ENCODE results near the gene NDUFB4. TPM values are rescaled to one million over a fixed set of nuclear protein-coding genes. Genes with fewer than 3 reads are reported as not detected.

NDUFB4 gene
- total and polyA plus RNA-seq, 8 donors = 43.0 to 153 (median 52.8) TPM

DNA sequence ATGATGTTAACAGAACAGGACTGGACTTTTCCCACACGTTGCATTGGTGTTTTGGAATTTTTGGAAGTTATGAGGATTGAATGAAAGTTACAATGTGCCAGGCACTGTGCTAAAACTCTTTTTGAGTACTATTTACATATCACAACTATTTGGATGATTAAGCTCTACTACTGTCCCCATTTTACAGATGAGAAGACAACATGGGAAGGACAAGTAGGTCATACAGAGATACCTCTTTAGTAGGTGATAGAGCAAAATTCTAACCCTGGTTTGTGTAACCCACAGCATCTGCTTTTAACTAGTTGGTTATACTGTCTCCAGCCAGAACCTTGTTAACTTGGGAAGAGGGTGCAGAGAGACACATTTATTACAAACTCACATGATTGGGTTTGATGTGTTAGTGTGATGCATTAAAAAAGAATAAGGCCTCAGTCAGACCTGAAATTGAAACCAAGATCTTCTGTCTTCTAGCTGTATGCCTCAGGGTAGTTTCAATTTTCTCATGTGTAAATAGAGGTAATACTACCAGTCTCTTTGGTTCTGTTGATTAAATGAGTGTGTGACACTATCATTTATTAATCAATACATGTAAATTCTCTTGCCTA lies 1.4 kb downstream of the NDUFB4 start:
- Histone ChIP-seq H3K4me3 (peak overlapping the region in 3 of 4 donors; percentile 51 to 76 (median 70)), H3K4me1 (peaks cover 8 to 33% (median 23%) of the 10 kb centered on the region in 3 donors), H3K36me3 (peaks cover 0 to 14% (median 0%) of the 10 kb centered on the region in 3 donors), H3K27me3 (no peaks in the 10 kb centered on the region), H3K9me3 (no peaks in the 10 kb centered on the region), H3K27ac (peak overlapping the region in 1 of 4 donors; percentile 85)
- intact Hi-C loops (cut with DNase I) = no loop called here
- DNase-seq = no peak
- no peak for ATAC-seq
- TF ChIP-seq, protein P1, sequence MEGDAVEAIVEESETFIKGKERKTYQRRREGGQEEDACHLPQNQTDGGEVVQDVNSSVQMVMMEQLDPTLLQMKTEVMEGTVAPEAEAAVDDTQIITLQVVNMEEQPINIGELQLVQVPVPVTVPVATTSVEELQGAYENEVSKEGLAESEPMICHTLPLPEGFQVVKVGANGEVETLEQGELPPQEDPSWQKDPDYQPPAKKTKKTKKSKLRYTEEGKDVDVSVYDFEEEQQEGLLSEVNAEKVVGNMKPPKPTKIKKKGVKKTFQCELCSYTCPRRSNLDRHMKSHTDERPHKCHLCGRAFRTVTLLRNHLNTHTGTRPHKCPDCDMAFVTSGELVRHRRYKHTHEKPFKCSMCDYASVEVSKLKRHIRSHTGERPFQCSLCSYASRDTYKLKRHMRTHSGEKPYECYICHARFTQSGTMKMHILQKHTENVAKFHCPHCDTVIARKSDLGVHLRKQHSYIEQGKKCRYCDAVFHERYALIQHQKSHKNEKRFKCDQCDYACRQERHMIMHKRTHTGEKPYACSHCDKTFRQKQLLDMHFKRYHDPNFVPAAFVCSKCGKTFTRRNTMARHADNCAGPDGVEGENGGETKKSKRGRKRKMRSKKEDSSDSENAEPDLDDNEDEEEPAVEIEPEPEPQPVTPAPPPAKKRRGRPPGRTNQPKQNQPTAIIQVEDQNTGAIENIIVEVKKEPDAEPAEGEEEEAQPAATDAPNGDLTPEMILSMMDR (IDR thresholded peaks at IDR 0.05) = no peak
- 8 to 17% methylated on average over 1 of the region's 1 CpG for WGBS, 2 donors
- FAIRE-seq = no peak

DNA sequence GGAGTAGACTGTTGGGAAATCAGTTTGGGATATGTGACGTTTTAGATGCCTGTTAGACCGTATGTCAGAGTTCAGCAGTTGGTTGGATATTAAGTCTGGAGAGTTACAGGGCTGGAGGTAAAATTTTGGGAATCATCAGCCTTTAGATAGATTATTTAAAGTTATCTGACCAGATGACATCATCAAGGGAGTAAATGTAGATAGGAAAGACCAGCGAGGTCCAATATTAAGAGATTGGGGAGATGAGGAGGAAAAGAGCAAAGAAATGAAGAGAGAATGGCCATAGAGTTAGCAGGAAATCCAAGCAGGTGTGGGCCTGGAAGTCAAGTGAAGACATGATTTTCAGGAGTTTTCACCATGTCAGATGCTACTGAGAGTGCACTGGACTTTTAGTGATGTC lies 3.1 kb downstream of the NDUFB4 start:
- FAIRE-seq = no peak
- TF ChIP-seq, protein P1 (IDR thresholded peaks at IDR 0.05) = no peak
- Histone ChIP-seq H3K4me1 (peaks cover 8 to 33% (median 23%) of the 10 kb centered on the region in 3 donors), H3K36me3 (peaks cover 0 to 14% (median 0%) of the 10 kb centered on the region in 3 donors), H3K27ac (no peak overlapping the region), H3K27me3 (no peaks in the 10 kb centered on the region), H3K4me3 (no peak overlapping the region), H3K9me3 (no peaks in the 10 kb centered on the region)
- DNase-seq = no peak
- no peak for ATAC-seq
- intact Hi-C loops (cut with DNase I) = no loop called here
- 49 to 68% methylated on average over 3 of the region's 3 CpGs for WGBS, 2 donors

DNA sequence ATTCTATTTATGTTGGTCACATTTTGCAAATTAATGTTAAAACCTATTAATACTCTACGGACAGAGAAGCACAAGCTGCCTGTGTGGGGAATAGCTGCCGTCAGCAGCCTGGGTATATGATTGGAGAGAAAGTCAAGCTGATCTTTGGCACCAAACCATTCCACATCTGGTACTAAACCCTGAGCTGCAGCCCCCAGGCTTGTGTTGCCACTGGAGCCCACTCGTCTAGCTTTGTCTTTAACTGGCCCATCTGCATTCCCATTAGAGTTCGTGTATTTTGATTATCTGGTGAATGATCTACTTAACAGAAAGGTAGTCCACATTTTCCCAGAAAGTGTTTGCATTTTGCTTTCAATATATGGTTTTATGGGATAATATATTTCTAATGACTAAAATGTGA lies 5.4 kb downstream of the NDUFB4 start:
- 58 to 64% methylated on average over 4 of the region's 4 CpGs for WGBS, 2 donors
- FAIRE-seq (no peak), DNase-seq (no peak), ATAC-seq (no peak)
- Histone ChIP-seq H3K9me3 (no peaks in the 10 kb centered on the region), H3K27me3 (no peaks in the 10 kb centered on the region), H3K36me3 (peaks cover 0 to 14% (median 0%) of the 10 kb centered on the region in 3 donors), H3K27ac (no peak overlapping the region), H3K4me1 (peaks cover 8 to 29% (median 17%) of the 10 kb centered on the region in 3 donors), H3K4me3 (no peak overlapping the region)
- intact Hi-C loops (cut with DNase I) = no loop called here
- TF ChIP-seq, protein P1 (IDR thresholded peaks at IDR 0.05) = no peak

DNA sequence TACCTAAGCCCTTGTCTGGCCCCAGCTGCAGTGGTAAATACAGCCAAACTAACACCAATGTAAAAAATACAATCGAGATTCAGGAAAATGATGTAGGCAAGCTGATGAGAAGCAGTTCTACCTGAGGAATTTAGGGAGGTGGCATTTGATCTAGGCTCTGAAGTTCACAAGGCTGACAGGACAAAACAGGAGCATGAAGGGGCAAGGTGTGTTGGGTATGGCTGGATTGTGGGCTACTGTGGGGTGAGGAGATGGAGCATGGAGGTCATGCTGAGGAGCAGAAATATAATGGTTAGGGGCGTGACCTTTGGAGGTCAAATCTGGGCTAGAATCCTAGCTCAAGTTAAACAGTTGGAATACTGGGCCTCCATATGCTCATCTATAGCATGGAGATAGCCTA lies 6.5 kb downstream of the NDUFB4 start:
- DNase-seq = no peak
- H3K27ac ChIP-seq = no peak overlapping the region
- peaks cover 5 to 22% (median 11%) of the 10 kb centered on the region in 3 donors for H3K4me1 ChIP-seq
- ATAC-seq = no peak
- no peak overlapping the region for H3K4me3 ChIP-seq
- TF ChIP-seq, protein P1 (IDR thresholded peaks at IDR 0.05) = no peak
- H3K36me3 ChIP-seq = peaks cover 0 to 14% (median 0%) of the 10 kb centered on the region in 3 donors
- 91 to 95% methylated on average over 2 of the region's 2 CpGs for WGBS, 2 donors
- H3K27me3 ChIP-seq = no peaks in the 10 kb centered on the region
- H3K9me3 ChIP-seq = no peaks in the 10 kb centered on the region
- FAIRE-seq = no peak
- intact Hi-C loops (cut with DNase I) = no loop called here

DNA sequence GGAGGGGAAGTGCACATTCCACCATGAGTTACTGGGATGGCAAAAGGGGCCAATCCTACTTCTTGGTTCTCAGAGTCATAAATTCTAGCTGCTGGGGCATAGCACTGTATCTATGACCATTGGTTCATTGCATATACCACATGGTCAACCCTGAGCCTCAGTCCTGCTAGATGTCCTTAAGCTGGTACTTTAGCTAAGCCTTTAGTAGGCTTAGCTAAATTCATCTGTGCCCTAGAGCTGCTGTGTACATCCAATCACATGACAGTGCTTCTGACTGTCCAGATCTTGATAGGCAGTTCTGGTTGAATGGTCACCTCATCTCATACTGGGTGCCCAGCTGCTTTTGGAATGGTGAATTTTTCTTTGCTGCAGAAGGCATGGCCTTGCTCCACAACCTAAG lies 8.2 kb downstream of the NDUFB4 start:
- Histone ChIP-seq H3K27me3 (no peaks in the 10 kb centered on the region), H3K27ac (no peak overlapping the region), H3K4me3 (no peak overlapping the region), H3K36me3 (peaks cover 0 to 6% (median 0%) of the 10 kb centered on the region in 3 donors), H3K4me1 (peaks cover 0 to 5% (median 0%) of the 10 kb centered on the region in 3 donors), H3K9me3 (no peaks in the 10 kb centered on the region)
- TF ChIP-seq, protein P1 (IDR thresholded peaks at IDR 0.05) = no peak
- ATAC-seq (no peak), DNase-seq (no peak), FAIRE-seq (no peak)
- intact Hi-C loops (cut with DNase I) = no loop called here

Measured in pancreas (tissue), 10 donors.